HG03439 (cell line): Measurements from ENCODE around the gene MRPS33.
A peak's percentile ranks its signal among the peaks of the same experiment; 100 is the strongest.
"Not testable (repeated sequence)": the region's sequence is repeated elsewhere in the genome, so short reads cannot be mapped to it uniquely, and the experiment has no call there.

Experiments
- ATAC-seq: cut with Tn5 transposase; IDR thresholded peaks from one replicate; pipeline ENCODE4 v1.9.1; 2021; ENCODE audit warnings: mild to moderate bottlenecking, moderate library complexity; ENCODE audit not compliant: unreplicated experiment

Gene MRPS33

DNA sequence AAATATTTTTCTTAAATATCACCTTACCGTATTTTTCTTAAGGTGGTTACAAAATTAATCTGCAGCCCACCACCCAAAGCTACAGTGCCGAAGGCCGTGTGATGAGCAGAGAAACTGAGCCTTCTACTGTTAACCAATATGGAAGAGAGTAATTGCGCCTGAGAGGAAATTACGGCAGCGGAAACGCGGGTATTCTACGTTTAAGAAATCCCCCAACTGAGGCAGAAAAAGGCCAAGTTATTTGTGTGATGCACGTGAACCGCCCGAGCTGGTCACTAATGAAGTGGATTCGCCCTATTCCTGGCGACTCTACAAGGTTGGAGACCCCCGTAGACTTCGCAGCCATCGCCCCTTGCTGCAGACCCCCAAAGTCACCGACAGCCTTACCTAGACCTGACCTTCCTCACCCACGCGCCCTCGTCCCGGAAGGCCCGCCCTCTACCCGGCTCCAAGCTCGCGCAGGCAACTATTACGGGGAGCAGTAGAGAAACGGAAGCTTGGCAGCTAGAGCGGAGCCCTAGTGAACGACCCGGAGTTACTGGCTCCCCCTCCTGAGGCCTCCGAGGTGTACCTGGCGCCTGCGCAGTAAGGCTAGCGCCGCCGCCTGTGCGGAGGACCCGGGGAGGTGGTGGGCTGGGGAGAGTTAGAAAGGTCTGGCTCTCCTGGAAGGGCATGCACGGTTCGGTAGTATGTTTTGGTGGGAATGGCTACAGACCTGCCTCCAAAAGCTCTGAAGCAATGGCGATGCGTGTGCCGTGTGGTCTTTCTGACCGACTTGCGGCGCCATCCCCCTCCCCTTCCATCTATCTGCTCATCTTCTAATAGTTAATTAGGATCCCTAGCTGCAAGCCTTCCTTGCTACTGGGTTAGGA is at the start of gene MRPS33:
Gene MRPS33 (minus strand): TSS at position 429 of the 872 bp plus-strand sequence. CDS start 4,319 bp downstream, outside the sequence.
- peak; percentile 99 for ATAC-seq

- no peak for ATAC-seq
These were observed 43.0 kb upstream of the MRPS33 start for GRCh38 chr7:141057788-141058187.

- no peak for ATAC-seq
These were observed 40.4 kb upstream of the MRPS33 start for GRCh38 chr7:141055146-141055545.

- ATAC-seq = no peak
These were observed 38.9 kb upstream of the MRPS33 start for GRCh38 chr7:141053626-141054025.

- no peak for ATAC-seq
These were observed 31.3 kb upstream of the MRPS33 start for GRCh38 chr7:141045842-141046620.

- no peak for ATAC-seq
These were observed 30.5 kb upstream of the MRPS33 start for GRCh38 chr7:141045126-141045841.

GRCh38 chr7:141043616-141044015 is 28.9 kb upstream of the MRPS33 start:
- ATAC-seq = no peak

GRCh38 chr7:141042222-141043193 is 27.8 kb upstream of the MRPS33 start:
- ATAC-seq = no peak

DNA sequence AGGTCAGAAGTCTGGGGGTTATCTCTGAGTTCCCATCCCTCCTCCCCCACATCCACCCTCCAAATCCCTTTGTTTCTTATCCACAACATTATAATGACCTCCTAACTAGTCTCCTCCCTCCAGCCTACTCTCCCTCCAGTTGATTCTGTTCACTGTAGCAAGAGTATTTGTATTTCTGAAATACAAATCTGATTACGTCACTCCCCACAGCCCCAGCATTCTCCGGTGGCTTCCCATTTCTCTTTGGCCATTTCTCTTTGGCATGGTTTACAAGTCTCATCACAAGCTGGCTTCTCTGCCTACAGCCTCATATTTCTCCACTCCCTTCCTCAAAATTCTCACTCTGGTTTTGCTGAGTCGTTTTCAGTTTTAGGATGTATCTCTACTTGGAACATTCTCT is 24.6 kb upstream of the MRPS33 start:
- no peak for ATAC-seq

GRCh38 chr7:141038100-141038499 is 23.3 kb upstream of the MRPS33 start:
- ATAC-seq = not testable (repeated sequence)

DNA sequence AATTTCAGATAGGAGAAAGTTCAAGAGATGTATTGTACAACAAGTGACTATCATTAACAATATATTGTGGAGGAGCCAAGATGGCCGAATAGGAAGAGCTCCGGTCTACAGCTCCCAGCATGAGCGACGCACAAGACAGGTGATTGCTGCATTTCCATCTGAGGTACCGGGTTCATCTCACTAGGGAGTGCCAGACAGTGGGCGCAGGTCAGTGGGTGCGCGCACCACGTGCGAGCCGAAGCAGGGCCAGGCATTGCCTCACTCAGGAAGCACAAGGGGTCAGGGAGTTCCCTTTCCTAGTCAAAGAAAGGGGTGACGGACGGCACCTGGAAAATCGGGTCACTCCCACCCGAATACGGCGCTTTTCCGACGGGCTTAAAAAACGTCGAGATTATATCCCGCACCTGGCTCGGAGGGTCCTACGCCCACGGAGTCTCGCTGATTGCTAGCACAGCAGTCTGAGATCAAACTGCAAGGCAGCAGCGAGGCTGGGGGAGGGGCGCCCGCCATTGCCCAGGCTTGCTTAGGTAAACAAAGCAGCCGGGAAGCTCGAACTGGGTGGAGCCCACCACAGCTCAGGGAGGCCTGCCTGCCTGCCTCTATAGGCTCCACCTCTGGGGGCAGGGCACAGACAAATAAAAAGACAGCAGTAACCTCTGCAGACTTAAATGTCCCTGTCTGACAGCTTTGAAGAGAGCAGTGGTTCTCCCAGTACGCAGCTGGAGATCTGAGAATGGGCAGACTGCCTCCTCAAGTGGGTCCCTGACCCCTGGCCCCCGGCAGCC is 18.0 kb upstream of the MRPS33 start:
- not testable (repeated sequence) for ATAC-seq

- no peak for ATAC-seq
These were observed 14.0 kb upstream of the MRPS33 start for GRCh38 chr7:141028767-141029166.

- ATAC-seq = no peak
These were observed 12.3 kb upstream of the MRPS33 start for GRCh38 chr7:141027043-141027442.

GRCh38 chr7:141024668-141025067 is 9.9 kb upstream of the MRPS33 start:
- no peak for ATAC-seq

DNA sequence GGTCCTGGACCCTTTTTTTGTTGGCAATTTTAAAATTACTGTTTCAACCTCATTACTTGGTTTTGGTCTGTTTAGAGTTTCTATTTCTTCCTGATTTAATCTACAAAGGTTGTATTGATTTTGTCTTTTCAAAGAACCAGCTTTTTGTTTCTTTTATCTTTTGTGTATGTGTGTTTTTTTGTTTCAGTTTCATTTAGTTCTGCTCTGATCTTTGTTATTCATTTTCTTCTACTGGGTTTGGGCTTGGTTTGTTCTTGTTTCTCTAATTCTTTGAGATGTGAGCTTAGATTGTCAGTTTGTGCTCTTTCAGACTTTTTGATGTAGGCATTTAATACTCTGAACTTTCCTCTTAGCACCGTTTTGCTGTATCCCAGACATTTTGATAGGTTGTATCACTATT is 8.5 kb upstream of the MRPS33 start:
- ATAC-seq = no peak

- no peak for ATAC-seq
These were observed 2.8 kb upstream of the MRPS33 start for GRCh38 chr7:141017555-141017954.

GRCh38 chr7:141016349-141016748 is 1.6 kb upstream of the MRPS33 start:
- ATAC-seq = no peak

- ATAC-seq = peak; percentile 5
These were observed 628 bp downstream of the MRPS33 start for GRCh38 chr7:141014125-141014523.

- no peak for ATAC-seq
These were observed 1.4 kb downstream of the MRPS33 start for GRCh38 chr7:141013345-141013715.
